ENCODE measurements around the gene AHCYL2.

The AHCYL2 gene

GRCh38 chr7:129228633-129229032 lies 3.8 kb downstream of the AHCYL2 start:
- Histone ChIP-seq H3K4me1 (peaks cover 3% of the 10 kb centered on the region), H3K4me2 (ENCODE audit: low read length) (no peak overlapping the region), H3K27ac (no peak overlapping the region), H3K9me3 (ENCODE audit: control insufficient read depth, low read length) (no peaks in the 10 kb centered on the region), H2AFZ (no peak overlapping the region), H3K9ac (no peak overlapping the region), H3K4me3 (ENCODE audit: low read depth, low read length) (no peak overlapping the region), H3K36me3 (ENCODE audit: control insufficient read depth, insufficient read depth, low read length) (no peaks in the 10 kb centered on the region), H3K27me3 (ENCODE audit: control insufficient read depth, insufficient read depth, low read length) (no peaks in the 10 kb centered on the region), H3K79me2 (peaks cover 35% of the 10 kb centered on the region)
- TF ChIP-seq CTCF (IDR thresholded peaks at IDR 0.05) = no peak

GRCh38 chr7:129231666-129232065 lies 6.8 kb downstream of the AHCYL2 start:
- Histone ChIP-seq H3K4me1 (no peaks in the 10 kb centered on the region), H2AFZ (no peak overlapping the region), H3K4me3 (ENCODE audit: low read depth, low read length) (no peak overlapping the region), H3K9ac (no peak overlapping the region), H3K79me2 (peaks cover 40% of the 10 kb centered on the region), H3K36me3 (ENCODE audit: control insufficient read depth, insufficient read depth, low read length) (no peaks in the 10 kb centered on the region), H3K27me3 (ENCODE audit: control insufficient read depth, insufficient read depth, low read length) (no peaks in the 10 kb centered on the region), H3K27ac (no peak overlapping the region), H3K4me2 (ENCODE audit: low read length) (no peak overlapping the region), H3K9me3 (ENCODE audit: control insufficient read depth, low read length) (no peaks in the 10 kb centered on the region)
- no peak for TF ChIP-seq CTCF (IDR thresholded peaks at IDR 0.05)

- Histone ChIP-seq H3K9ac (no peak overlapping the region), H2AFZ (no peak overlapping the region), H3K27me3 (ENCODE audit: control insufficient read depth, insufficient read depth, low read length) (no peaks in the 10 kb centered on the region), H3K9me3 (ENCODE audit: control insufficient read depth, low read length) (no peaks in the 10 kb centered on the region), H3K79me2 (peaks cover 33% of the 10 kb centered on the region), H3K4me1 (no peaks in the 10 kb centered on the region), H3K4me2 (ENCODE audit: low read length) (no peak overlapping the region), H3K27ac (no peak overlapping the region), H3K4me3 (ENCODE audit: low read depth, low read length) (no peak overlapping the region), H3K36me3 (ENCODE audit: control insufficient read depth, insufficient read depth, low read length) (no peaks in the 10 kb centered on the region)
- no peak for TF ChIP-seq CTCF (IDR thresholded peaks at IDR 0.05)
Measured at GRCh38 chr7:129238546-129238945, 13.7 kb downstream of the AHCYL2 start.

- Histone ChIP-seq H3K79me2 (peaks cover 27% of the 10 kb centered on the region), H3K9ac (no peak overlapping the region), H3K27ac (no peak overlapping the region), H3K36me3 (ENCODE audit: control insufficient read depth, insufficient read depth, low read length) (no peaks in the 10 kb centered on the region), H2AFZ (no peak overlapping the region), H3K4me1 (no peaks in the 10 kb centered on the region), H3K4me2 (ENCODE audit: low read length) (no peak overlapping the region), H3K9me3 (ENCODE audit: control insufficient read depth, low read length) (no peaks in the 10 kb centered on the region), H3K27me3 (ENCODE audit: control insufficient read depth, insufficient read depth, low read length) (no peaks in the 10 kb centered on the region), H3K4me3 (ENCODE audit: low read depth, low read length) (no peak overlapping the region)
- TF ChIP-seq CTCF (IDR thresholded peaks at IDR 0.05) = no peak
Measured at GRCh38 chr7:129240119-129240820, 15.4 kb downstream of the AHCYL2 start.

GRCh38 chr7:129244220-129244619 lies 19.4 kb downstream of the AHCYL2 start:
- Histone ChIP-seq H2AFZ (no peak overlapping the region), H3K79me2 (peaks cover 10% of the 10 kb centered on the region), H3K27ac (no peak overlapping the region), H3K4me1 (no peaks in the 10 kb centered on the region), H3K36me3 (ENCODE audit: control insufficient read depth, insufficient read depth, low read length) (no peaks in the 10 kb centered on the region), H3K4me2 (ENCODE audit: low read length) (no peak overlapping the region), H3K4me3 (ENCODE audit: low read depth, low read length) (no peak overlapping the region), H3K9ac (no peak overlapping the region), H3K9me3 (ENCODE audit: control insufficient read depth, low read length) (no peaks in the 10 kb centered on the region), H3K27me3 (ENCODE audit: control insufficient read depth, insufficient read depth, low read length) (no peaks in the 10 kb centered on the region)
- no peak for TF ChIP-seq CTCF (IDR thresholded peaks at IDR 0.05)
